NCI-H2196 (cell line): ENCODE results near the gene RBM3.
"Not testable (repeated sequence)": the region's sequence is repeated elsewhere in the genome, so short reads cannot be mapped to it uniquely, and the experiment has no call there.

Source experiments
- DNase-seq: peaks from one replicate; lab custom pipeline; 2025; ENCODE audit not compliant: unreplicated experiment; lab: John Stamatoyannopoulos, UW

Gene RBM3

DNA sequence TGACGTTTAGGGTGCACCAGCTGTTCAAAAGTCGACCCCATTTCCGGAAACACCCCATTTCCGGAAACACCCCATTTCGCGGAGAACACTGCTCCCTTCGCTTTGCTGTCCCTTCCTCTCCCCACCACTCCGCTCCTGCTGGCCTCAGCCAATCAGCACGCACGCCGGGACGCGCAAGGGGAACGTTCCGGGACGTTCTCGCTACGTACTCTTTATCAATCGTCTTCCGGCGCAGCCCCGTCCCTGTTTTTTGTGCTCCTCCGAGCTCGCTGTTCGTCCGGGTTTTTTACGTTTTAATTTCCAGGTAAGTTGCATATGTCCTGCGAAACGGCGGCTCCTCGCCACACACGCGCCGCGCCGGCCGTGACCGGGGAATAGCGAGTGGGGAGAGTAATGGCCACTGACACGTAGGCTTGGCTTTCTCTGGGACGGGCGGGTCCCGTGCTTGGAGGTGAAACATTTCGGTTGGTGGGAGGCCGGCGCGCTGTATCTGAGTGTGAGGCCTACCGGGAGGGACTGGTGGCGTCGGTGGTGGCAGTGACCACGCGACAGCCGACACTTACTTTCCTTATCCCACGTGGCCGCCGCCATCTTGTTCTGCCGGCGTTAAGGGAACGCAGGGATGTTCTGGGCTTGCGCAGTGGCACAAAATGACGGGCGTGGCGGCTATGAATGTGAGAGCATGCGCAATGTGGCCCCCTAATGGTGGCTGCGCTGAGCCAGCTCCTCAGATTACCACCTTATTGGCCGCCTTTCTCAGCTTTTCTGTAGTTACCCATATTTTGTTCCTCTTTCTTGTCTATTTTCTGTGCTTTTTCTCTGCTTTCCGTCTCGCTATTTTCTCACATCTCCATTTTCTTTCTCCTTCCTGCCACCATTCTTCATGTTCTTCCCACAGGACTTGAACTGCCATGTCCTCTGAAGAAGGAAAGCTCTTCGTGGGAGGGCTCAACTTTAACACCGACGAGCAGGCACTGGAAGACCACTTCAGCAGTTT, at the start of gene RBM3:
Gene RBM3, plus strand, starts transcription at position 215 of the 997 bp plus-strand sequence. Its CDS starts 697 bp downstream, at position 912.
- DNase-seq: peak; percentile 87

DNA sequence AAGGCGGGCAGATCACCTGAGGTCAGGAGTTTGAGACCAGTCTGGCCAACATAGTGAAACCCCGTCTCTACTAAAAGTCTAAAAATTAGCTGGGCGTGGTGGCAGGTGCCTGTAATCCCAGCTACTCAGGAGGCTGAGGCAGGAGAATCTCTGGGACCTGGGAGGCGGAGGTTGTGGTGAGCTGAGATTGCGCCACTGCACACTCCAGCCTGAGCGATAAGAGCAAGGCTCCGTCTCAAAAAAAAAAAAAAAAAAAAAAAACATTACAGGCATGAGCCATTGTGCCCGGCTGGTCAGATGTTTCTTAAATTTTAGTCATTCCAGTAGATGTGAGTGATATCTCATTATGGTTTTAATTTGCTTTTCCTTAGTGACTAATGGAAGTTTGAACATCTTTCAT, 48.4 kb upstream of the RBM3 start:
- DNase-seq: not testable (repeated sequence)

GRCh38 chrX:48530736-48531135, 43.5 kb upstream of the RBM3 start:
- DNase-seq: no peak

GRCh38 chrX:48531358-48531959, 42.8 kb upstream of the RBM3 start:
- no peak for DNase-seq

DNA sequence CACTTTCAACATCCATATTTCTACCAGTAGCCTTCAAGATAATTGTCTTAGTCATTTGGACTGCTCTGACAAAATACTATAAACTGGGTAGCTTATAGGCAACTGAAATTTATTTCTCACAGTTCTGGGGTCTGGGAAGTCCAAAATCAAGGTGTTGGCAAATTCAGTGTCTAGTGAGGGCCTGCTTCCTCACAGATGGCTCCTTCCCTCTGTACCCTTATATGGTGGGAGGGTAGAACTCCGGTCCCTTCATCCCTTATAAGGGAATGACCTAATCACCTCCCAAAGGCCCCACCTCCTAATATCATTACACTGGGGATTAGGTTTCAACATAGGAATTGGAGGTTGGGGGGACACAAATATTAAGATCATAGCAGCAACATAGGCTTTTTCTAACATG, 42.1 kb upstream of the RBM3 start:
- DNase-seq: no peak

GRCh38 chrX:48533165-48533564, 41.1 kb upstream of the RBM3 start:
- DNase-seq: no peak

DNA sequence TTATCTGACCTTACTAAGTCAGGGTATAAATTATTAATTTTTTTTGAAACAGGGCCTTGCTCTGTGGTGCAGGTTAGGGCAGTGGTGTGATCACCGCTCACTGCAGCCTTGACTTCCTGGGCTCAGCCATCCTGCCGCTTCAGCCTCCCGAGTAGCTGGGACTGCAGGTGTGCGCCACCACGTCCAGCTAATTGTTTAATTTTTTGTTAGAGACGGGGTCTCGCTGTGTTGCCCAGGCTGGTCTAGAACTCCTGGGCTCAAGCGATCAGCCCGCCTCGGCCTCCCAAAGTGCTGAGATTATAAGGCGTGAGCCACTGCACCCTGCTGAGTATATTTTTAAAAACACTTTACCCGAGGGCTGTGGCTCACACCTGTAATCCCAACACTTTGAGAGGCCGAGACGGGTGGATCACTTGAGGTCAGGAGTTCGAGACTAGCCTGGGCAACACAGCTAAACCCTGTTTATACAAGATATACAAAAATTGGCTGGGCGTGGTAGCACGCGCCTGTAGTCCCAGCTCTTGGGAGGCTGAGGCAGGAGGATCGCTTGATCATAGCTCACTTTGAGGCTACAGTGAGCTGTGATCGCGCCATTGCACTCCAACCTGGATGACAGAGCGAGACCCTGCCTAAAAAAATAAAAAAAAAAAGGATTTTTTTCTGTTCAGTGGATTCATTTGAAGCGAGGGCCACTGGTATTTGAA, 35.5 kb upstream of the RBM3 start:
- DNase-seq: no peak

DNA sequence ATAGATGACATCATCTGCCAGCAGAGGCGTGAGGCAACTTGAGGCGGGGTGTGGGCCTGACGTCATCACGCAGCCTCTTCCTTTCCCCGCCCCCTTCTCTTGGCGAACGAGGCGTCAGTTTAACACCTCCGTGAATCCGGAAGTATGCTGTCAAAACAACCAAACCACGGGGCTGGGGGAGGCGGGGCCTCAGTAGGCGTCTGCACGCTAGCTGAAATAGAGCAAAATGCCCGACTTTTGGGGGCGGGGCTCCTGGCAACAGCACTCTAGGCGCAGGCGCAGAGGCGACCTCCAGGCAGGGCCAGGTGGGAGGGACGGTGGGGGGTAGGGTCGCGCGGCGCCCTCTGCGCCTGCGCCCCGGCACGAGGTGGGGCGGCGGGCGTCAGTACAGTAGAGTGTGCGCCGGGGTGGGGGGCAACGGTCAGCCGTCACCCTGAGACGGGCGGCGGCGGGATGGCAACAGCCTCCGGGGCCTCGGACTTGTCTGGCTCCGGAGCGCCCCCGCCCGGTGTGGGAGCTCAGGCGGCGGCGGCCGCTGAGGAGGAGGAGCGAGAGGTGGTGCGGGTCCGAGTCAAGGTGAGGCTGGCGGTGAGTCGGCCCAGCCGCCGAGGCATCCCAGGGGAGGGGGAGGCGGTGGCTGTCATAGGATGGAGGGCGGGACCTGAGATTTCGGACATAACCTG, 34.8 kb upstream of the RBM3 start, which contains the start of gene TBC1D25:
Gene TBC1D25, plus strand, starts transcription at position 370 of the 683 bp plus-strand sequence. Its CDS starts 84 bp downstream, at position 454.
- peak; percentile 93 for DNase-seq

- DNase-seq: no peak
Observed at GRCh38 chrX:48540028-48540375, 34.3 kb upstream of the RBM3 start.

DNA sequence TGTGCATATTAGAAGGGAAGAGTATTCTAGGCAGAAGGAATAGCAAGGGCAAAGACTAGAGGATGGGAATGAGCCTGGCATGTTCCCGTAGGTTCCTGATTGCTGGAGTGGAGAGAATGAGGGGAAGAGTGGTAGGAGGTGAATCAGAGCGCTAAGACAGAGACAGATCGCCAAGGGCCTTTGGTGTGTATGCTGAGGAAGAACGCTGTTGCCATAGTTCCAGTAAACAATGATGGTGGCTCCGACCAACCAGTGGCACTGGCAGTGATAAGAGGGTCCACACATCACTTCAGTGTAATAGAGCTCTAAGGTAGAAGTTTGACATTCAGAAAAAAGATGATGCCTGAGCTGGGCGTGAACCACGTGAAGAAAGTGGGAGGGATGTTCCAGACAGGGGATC, 33.8 kb upstream of the RBM3 start:
- DNase-seq: no peak

- no peak for DNase-seq
Observed at GRCh38 chrX:48541140-48541814, 33.0 kb upstream of the RBM3 start.

GRCh38 chrX:48548871-48549270, 25.4 kb upstream of the RBM3 start:
- DNase-seq: no peak

GRCh38 chrX:48555731-48556325, 18.5 kb upstream of the RBM3 start:
- not testable (repeated sequence) for DNase-seq

DNA sequence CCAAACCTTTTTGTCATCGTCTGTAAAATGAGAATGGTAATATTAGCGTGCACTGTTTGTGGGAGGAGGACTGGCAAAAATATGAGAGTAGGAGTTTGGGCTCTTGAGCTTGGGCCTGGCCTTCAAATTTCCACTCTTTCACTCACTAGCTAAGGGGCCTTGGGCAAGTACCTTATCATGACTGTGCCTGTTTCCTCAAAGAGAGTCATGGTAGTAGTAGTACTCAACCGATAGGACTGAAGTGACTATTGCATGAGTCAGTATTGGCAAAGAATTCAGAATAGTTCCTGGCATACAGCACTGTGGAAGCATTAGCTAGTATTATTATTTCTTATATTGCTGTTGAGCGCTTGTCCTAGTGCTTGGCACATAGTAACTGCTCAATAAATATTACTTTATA, 16.0 kb upstream of the RBM3 start:
- no peak for DNase-seq

DNA sequence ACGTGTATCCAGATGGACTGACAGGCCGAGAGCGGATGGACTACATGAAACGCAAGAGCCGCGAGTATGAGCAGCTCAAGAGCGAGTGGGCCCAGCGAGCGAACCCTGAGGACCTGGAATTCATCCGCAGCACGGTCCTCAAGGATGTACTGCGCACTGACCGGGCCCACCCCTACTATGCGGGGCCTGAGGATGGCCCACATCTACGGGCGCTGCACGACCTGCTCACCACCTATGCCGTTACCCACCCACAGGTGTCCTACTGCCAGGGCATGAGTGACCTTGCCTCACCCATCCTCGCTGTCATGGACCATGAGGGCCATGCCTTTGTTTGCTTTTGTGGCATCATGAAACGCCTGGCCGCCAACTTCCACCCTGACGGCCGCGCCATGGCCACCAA, 14.6 kb upstream of the RBM3 start:
- no peak for DNase-seq

- DNase-seq: no peak
Observed at GRCh38 chrX:48560056-48560455, 14.2 kb upstream of the RBM3 start.

DNA sequence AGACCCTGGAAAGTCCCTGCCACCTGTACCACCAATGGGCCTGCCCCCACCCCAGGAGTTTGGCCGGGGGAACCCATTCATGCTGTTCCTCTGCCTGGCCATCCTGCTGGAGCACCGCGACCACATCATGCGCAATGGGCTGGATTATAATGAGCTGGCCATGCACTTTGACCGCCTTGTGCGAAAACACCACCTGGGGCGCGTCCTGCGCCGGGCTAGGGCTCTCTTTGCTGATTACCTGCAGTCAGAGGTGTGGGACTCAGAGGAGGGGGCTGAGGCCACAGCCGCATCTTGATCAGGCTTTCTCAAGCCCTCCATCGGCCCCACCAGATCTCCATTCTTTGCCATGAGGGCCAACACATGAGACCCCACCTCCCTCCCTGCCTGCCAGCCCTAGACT, 13.6 kb upstream of the RBM3 start:
- DNase-seq: no peak

DNA sequence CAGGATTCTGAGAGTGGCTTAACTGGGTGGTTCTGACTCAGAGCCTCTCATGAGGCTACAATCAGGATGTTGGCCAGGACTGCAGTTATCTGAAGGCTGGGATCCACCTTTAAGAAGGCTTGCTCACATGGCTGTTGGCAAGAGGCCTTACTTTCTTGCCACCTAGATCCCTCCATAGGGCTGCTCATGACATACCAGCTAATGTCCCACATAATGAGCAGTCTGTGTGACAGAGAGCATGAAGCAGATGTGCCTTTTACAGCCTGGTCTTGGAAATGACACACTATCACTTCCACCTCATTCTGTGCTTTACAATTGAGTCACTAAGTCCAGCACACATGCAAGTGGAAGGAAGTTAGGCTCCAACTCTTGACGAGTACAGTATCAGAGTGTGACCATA, 4.3 kb upstream of the RBM3 start:
- DNase-seq: no peak

- DNase-seq: peak; percentile 57
Observed at GRCh38 chrX:48573690-48574269, 504 bp upstream of the RBM3 start.

GRCh38 chrX:48575642-48576041, 1.4 kb downstream of the RBM3 start:
- DNase-seq: no peak
